Right lobe of liver (tissue), 4 donors: ENCODE results near the gene POMT1.

Source experiments
- POLR2A ChIP-seq: fragments of 450-650 bp; IDR thresholded peaks from one replicate; pipeline ENCODE4 v1.6.1; 2017; ENCODE audit warnings: antibody characterized with exemption, mild to moderate bottlenecking
- TF ChIP-seq, protein P1 (sequence below), 4 donors: fragments of 200-600 bp in 3 of 4; fragments of 450-650 bp in 1 of 4; IDR thresholded peaks; one replicate each; pipeline versions ENCODE4 v1.5.1 to v1.8.0; 2016 to 2022; ENCODE audit warnings: antibody characterized with exemption in 4 of 4, mild to moderate bottlenecking in 2 of 4
- donor health status: DM: no; HTN: no; CAD: no.
- donor health status: DM: no; HTN: no; CAD: no.
- donor health status: DM: no; HTN: yes; CAD: no.

- TF ChIP-seq, protein P1, sequence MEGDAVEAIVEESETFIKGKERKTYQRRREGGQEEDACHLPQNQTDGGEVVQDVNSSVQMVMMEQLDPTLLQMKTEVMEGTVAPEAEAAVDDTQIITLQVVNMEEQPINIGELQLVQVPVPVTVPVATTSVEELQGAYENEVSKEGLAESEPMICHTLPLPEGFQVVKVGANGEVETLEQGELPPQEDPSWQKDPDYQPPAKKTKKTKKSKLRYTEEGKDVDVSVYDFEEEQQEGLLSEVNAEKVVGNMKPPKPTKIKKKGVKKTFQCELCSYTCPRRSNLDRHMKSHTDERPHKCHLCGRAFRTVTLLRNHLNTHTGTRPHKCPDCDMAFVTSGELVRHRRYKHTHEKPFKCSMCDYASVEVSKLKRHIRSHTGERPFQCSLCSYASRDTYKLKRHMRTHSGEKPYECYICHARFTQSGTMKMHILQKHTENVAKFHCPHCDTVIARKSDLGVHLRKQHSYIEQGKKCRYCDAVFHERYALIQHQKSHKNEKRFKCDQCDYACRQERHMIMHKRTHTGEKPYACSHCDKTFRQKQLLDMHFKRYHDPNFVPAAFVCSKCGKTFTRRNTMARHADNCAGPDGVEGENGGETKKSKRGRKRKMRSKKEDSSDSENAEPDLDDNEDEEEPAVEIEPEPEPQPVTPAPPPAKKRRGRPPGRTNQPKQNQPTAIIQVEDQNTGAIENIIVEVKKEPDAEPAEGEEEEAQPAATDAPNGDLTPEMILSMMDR (IDR thresholded peaks at IDR 0.05) = no peak
- no peak for TF ChIP-seq POLR2A
Measured at GRCh38 chr9:131567910-131568309, 65.2 kb downstream of the POMT1 start.
